Tibial artery (tissue), 4 donors: ENCODE measurements around the gene KCNH1.

Experiments
- DNase-seq, 2 donors: peaks; one replicate each; pipeline ENCODE4 v3.0.0-alpha.2; 2019
- H3K27ac ChIP-seq, 2 donors: fragments of 200-600 bp; sonication (generic) in 1 of 2; 1 replicate in 1 of 2; 2 replicates in 1 of 2; pipeline ENCODE4 v1.5.1; 2018 to 2019; ENCODE audit warnings: mild to moderate bottlenecking in 1 of 2
- H3K27me3 ChIP-seq, 2 donors: fragments of 200-600 bp; sonication (generic) in 1 of 2; one replicate each; pipeline versions ENCODE4 v1.5.1 to v1.6.0; 2016 to 2019
- H3K36me3 ChIP-seq, 3 donors: fragments of 200-600 bp; sonication (generic) in 2 of 3; one replicate each; pipeline ENCODE4 v1.5.1; 2016 to 2019; ENCODE audit warnings: mild to moderate bottlenecking in 2 of 3
- H3K4me1 ChIP-seq, 4 donors: fragments of 200-600 bp; sonication (generic) in 2 of 4; 1 replicate in 3 of 4; 2 replicates in 1 of 4; pipeline ENCODE4 v1.5.1; 2016 to 2019
- H3K4me3 ChIP-seq, 2 donors: fragments of 200-600 bp; sonication (generic) in 1 of 2; 1 replicate in 1 of 2; 2 replicates in 1 of 2; pipeline ENCODE4 v1.5.1; 2018 to 2019; ENCODE audit warnings: mild to moderate bottlenecking in 2 of 2
- H3K9me3 ChIP-seq, 3 donors: fragments of 200-600 bp; sonication (generic) in 1 of 3; one replicate each; pipeline ENCODE4 v1.5.1; 2016 to 2019
- CTCF ChIP-seq, 2 experiments: fragments of 200-600 bp in 1 of 2; fragments of 450-650 bp in 1 of 2; IDR thresholded peaks; one replicate each; pipeline ENCODE4 v1.5.1; 2017 to 2019; ENCODE audit warnings: antibody characterized with exemption in 2 of 2, mild to moderate bottlenecking in 1 of 2, moderate library complexity in 1 of 2
- intact Hi-C: fragments of 100-400 bp; cut with DNase I; formaldehyde crosslinking; loops from one replicate; pipeline ENCODE4 v1.15.0; 2023; ENCODE audit warnings: low total_unique reads

The KCNH1 gene

DNA sequence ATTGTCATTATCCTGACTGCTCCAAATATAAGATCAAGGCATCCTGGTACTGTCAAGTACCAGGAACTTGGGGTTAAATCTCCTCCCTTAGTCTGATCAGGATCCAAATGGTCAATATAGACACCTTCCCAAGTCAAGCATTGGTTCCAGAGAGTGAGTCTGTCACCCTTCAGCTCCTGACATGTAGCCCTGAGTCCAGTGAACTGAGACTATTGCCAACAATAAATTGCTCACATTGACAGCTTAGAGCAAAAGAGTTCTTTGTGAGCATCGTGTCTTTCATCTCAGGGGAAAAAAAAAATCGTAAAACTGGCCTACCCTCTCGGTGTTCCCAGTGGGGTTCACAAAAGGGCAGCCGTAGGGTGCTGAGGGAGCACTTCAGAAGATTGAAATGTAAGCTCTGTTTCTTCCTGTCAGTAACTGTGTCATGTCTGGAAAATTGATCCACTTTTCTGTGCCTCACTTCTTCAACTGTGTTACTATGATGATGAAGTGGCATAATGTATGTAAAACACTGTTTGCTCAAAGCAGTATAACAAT lies 228.5 kb downstream of the KCNH1 start:
- TF ChIP-seq CTCF (IDR thresholded peaks at IDR 0.05): no peak
- Histone ChIP-seq H3K27ac (no peak overlapping the region), H3K4me3 (no peak overlapping the region), H3K36me3 (no peaks in the 10 kb centered on the region), H3K4me1 (no peaks in the 10 kb centered on the region), H3K27me3 (peaks cover 0 to 3% of the 10 kb centered on the region in 2 donors), H3K9me3 (no peaks in the 10 kb centered on the region)
- DNase-seq: no peak
- intact Hi-C loops: no loop called here

DNA sequence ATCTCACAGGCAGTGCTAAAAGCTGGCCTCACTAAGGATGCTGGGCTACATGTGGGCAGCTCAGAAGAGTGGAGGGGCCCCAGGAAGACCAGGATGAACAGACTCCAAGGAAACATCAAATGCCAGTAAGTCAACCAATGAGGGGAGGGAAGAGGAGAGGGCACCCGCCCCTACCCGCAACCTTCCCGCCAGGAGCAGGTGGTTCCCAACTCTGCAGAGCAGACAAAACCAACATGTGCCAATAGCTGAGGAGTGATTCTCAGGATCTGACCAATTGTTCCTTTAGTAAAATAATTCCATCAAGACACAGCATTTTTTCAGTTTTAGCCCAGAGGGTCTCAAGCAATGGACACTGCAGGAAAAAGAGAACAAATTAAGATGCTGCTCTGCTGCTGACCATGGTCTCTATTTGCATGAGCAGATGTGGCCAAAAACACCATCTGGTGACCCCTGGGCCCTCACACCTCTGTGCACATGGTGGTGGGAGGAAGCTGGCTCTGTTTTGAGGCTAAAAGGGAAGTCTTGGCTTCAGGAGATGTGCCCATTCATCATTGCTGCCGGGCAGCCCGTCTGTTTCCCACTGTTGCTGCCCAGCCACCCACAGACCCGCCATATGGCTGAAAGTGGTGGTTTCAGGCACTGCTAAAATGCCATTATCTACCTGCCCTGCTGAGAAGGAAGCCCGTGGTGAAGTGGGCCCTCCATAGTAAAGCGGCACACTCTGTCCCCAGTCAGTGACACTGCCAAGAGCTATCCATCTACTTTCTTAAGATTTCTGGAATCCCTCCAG lies 231.8 kb downstream of the KCNH1 start:
- Histone ChIP-seq H3K4me1 (no peaks in the 10 kb centered on the region), H3K4me3 (no peak overlapping the region), H3K36me3 (no peaks in the 10 kb centered on the region), H3K27me3 (peaks cover 0 to 3% of the 10 kb centered on the region in 2 donors), H3K9me3 (no peaks in the 10 kb centered on the region), H3K27ac (no peak overlapping the region)
- no peak for TF ChIP-seq CTCF (IDR thresholded peaks at IDR 0.05)
- intact Hi-C loops: no loop called here
- no peak for DNase-seq

GRCh38 chr1:210900820-210901219 lies 233.1 kb downstream of the KCNH1 start:
- H3K27me3 ChIP-seq: no peaks in the 10 kb centered on the region
- no peak overlapping the region for H3K4me3 ChIP-seq
- intact Hi-C loops: no loop called here
- no peak for TF ChIP-seq CTCF (IDR thresholded peaks at IDR 0.05)
- H3K27ac ChIP-seq: no peak overlapping the region
- H3K4me1 ChIP-seq: no peaks in the 10 kb centered on the region
- no peak for DNase-seq
- H3K9me3 ChIP-seq: no peaks in the 10 kb centered on the region
- no peaks in the 10 kb centered on the region for H3K36me3 ChIP-seq

DNA sequence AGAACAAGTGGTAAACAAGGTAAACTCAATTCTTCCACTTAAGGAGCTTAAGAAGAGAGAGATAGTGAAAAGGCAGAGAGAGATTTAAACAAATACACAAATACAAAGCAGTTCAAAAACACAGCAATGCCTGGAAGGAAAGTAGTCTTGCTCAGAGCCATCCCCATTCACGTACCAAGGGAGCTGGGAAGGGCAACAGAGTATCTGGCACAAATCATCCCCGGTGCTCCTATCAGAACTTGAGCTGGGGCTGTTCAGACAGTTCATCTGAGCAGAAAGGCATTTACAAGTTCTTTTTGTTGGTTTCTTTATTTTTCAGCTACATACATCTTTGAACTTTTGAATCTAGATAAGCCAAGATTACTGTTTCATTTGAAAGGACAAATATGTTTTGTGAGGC lies 233.9 kb downstream of the KCNH1 start:
- no peaks in the 10 kb centered on the region for H3K4me1 ChIP-seq
- no peaks in the 10 kb centered on the region for H3K27me3 ChIP-seq
- no peak overlapping the region for H3K4me3 ChIP-seq
- H3K27ac ChIP-seq: no peak overlapping the region
- intact Hi-C loops: no loop called here
- no peaks in the 10 kb centered on the region for H3K9me3 ChIP-seq
- DNase-seq: no peak
- TF ChIP-seq CTCF (IDR thresholded peaks at IDR 0.05): no peak
- H3K36me3 ChIP-seq: no peaks in the 10 kb centered on the region

- H3K27ac ChIP-seq: no peak overlapping the region
- no peaks in the 10 kb centered on the region for H3K36me3 ChIP-seq
- H3K27me3 ChIP-seq: no peaks in the 10 kb centered on the region
- H3K4me1 ChIP-seq: no peaks in the 10 kb centered on the region
- no peak for DNase-seq
- no peak for TF ChIP-seq CTCF (IDR thresholded peaks at IDR 0.05)
- no peaks in the 10 kb centered on the region for H3K9me3 ChIP-seq
- intact Hi-C loops: no loop called here
- H3K4me3 ChIP-seq: no peak overlapping the region
Observed at GRCh38 chr1:210899676-210900075, 234.3 kb downstream of the KCNH1 start.
